Lower leg skin (tissue), 4 donors: ENCODE results near the gene PARPBP. TPM values are rescaled to one million over a fixed set of nuclear protein-coding genes. Genes with fewer than 3 reads are reported as not detected.

Source experiments
- DNase-seq, 2 donors: peaks; one replicate each; pipeline ENCODE4 v3.0.0-alpha.2; 2019; ENCODE audit warnings: low spot score in 2 of 2
- H3K4me3 ChIP-seq: fragments of 200-600 bp; sonication (generic); 2 replicates; pipeline ENCODE4 v1.5.1; 2017; ENCODE audit warnings: mild to moderate bottlenecking, low read depth; ENCODE audit not compliant: poor library complexity, severe bottlenecking
- POLR2A ChIP-seq, 2 donors: fragments of 450-650 bp; IDR thresholded peaks; one replicate each; pipeline ENCODE4 v1.6.1; 2016 to 2017; ENCODE audit warnings: antibody characterized with exemption in 2 of 2, mild to moderate bottlenecking in 1 of 2, moderate library complexity in 1 of 2
- WGBS, 2 donors: methylation state at CpG; one replicate each; pipeline ENCODE4 v1.1.5; 2018; 5-methylcytosine and 5-hydroxymethylcytosine counted together
- intact Hi-C: fragments of 100-400 bp; cut with DNase I; formaldehyde crosslinking; loops from one replicate; pipeline ENCODE4 v1.15.0; 2023; ENCODE audit warnings: low total_unique reads
- total RNA-seq, 4 donors: library from RNA; depleted of rRNA; stranded (reverse); fragments of >200 nt; gene quantifications; one replicate each; pipeline ENCODE4 v1.1.0, GENCODE V29; 2016
- TF ChIP-seq, protein P1 (sequence below), 3 donors: fragments of 450-650 bp; IDR thresholded peaks; one replicate each; pipeline ENCODE4 v1.5.1; 2016; ENCODE audit warnings: antibody characterized with exemption in 3 of 3, mild to moderate bottlenecking in 3 of 3, moderate library complexity in 2 of 3

Gene PARPBP
- total RNA-seq, 4 donors from 2014 or later = 1.2 to 2.0 (median 1.6) TPM

DNA sequence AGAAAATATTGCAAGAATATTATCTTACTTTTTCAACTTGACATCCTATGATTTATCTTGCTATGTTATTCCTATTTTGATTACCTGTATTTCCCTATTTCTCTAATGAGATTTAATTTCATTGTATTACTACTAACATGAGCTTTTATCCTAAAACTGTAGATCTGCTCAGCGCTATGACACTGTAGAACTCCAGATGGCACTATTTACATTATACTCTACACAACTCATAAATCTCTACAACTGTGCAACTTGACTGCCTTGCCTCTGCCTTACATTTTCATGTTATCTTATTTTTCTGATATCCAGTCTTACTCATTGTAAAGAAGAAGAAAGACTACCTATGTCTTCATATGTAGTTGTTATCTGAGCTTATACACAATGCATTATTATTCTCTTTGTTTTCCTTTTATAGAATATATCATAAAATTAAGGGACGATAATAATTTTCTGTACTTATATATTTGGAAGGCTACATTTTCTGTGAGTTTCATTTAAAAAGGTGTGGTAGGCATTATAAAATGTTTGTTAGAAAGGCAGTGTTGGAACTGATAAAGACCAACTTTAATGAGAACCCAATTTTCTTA, 24.2 kb upstream of the PARPBP start:
- H3K4me3 ChIP-seq = no peak overlapping the region
- TF ChIP-seq POLR2A (IDR thresholded peaks at IDR 0.05) = no peak
- TF ChIP-seq, protein P1, sequence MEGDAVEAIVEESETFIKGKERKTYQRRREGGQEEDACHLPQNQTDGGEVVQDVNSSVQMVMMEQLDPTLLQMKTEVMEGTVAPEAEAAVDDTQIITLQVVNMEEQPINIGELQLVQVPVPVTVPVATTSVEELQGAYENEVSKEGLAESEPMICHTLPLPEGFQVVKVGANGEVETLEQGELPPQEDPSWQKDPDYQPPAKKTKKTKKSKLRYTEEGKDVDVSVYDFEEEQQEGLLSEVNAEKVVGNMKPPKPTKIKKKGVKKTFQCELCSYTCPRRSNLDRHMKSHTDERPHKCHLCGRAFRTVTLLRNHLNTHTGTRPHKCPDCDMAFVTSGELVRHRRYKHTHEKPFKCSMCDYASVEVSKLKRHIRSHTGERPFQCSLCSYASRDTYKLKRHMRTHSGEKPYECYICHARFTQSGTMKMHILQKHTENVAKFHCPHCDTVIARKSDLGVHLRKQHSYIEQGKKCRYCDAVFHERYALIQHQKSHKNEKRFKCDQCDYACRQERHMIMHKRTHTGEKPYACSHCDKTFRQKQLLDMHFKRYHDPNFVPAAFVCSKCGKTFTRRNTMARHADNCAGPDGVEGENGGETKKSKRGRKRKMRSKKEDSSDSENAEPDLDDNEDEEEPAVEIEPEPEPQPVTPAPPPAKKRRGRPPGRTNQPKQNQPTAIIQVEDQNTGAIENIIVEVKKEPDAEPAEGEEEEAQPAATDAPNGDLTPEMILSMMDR (IDR thresholded peaks at IDR 0.05) = no peak
- no peak for DNase-seq
- intact Hi-C loops = no loop called here
- 81% methylated on average over 2 of the region's 2 CpGs for WGBS, 2 donors

DNA sequence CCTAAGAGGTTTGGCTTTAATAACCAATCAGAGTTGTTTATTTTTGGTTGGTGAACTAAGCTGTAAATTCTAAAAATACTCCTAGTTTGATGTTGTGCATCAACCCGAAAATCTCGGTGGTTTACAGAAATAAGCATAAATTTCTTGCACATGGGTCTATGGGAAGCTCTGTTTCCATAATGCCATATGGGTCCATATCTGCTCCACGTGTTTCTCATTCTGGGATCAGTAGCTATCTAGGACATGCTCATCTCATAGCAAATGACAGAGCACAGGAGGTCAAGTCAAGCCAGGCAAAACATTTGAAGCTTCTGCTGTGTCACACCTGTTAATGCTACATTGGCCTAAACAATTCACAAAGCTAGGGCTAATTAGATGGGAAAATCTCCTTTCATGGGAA, 23.1 kb upstream of the PARPBP start:
- TF ChIP-seq POLR2A (IDR thresholded peaks at IDR 0.05) = no peak
- TF ChIP-seq, protein P1 (IDR thresholded peaks at IDR 0.05) = no peak
- no peak overlapping the region for H3K4me3 ChIP-seq
- intact Hi-C loops = no loop called here
- 82 to 92% methylated on average over 3 of the region's 3 CpGs for WGBS, 2 donors
- no peak for DNase-seq

DNA sequence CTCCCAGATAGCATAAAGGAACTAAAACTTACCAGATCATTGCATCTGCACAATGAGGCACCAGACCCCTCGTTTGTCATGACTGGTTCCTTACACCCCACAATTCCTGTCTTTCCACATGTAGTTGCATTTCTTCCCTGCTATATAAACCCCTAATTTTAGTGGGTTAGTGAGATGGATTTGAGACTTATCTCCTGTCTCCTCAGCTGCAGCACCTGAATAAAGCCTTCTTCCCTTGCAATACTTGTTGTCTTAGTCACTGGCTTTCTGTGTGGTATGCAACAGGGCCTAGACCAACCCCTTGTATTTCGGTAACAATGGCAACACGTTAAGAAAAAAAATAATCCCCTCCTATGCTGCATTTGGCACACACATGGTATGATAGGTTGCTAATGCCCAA, 13.1 kb upstream of the PARPBP start:
- no peak overlapping the region for H3K4me3 ChIP-seq
- 91 to 97% methylated on average over 3 of the region's 3 CpGs for WGBS, 2 donors
- TF ChIP-seq POLR2A (IDR thresholded peaks at IDR 0.05) = no peak
- TF ChIP-seq, protein P1 (IDR thresholded peaks at IDR 0.05) = no peak
- intact Hi-C loops = no loop called here
- DNase-seq = no peak

DNA sequence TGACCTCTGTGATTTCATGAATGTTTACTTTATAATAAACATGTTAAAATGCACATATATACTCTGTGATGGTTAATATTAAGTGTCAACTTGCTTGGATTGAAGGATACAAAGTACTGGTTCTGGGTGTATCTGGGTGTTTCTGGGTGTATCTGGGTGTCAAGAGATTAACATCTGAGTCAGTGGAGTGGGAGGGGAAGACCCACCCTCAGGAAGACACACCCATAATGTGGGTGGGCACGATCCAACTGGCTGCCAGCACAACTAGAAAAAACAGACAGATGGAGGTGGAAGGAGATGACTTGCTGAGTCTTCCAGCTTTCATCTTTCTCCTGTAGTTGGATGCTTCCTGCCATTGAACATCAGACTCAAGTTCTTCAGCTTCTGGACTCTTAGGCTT, 12.0 kb upstream of the PARPBP start:
- intact Hi-C loops = no loop called here
- TF ChIP-seq, protein P1 (IDR thresholded peaks at IDR 0.05) = no peak
- no peak for TF ChIP-seq POLR2A (IDR thresholded peaks at IDR 0.05)
- 35 to 62% methylated on average over 1 of the region's 1 CpG for whole genome bisulfite sequencing, 2 donors
- DNase-seq = no peak
- H3K4me3 ChIP-seq = no peak overlapping the region

DNA sequence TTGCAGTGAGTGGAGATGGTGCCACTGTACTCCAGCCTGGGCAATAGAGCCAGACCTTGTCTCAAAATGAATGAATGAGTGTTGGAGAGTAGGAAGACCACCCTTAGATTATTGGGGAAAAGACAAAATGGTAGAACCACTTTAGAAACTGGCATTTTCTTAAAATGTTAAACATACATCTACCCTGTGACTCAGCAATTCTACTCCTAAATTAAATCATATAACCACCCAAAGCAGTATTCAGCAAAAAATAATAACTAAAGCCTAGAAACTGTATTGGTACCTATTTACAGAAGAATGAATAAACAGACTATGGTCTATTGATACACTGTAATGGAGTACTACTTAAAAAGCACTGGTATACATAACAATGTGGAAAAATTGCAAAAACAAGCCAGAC, 9.2 kb upstream of the PARPBP start:
- no peak for TF ChIP-seq POLR2A (IDR thresholded peaks at IDR 0.05)
- TF ChIP-seq, protein P1 (IDR thresholded peaks at IDR 0.05) = no peak
- no peak overlapping the region for H3K4me3 ChIP-seq
- no peak for DNase-seq
- intact Hi-C loops = no loop called here

DNA sequence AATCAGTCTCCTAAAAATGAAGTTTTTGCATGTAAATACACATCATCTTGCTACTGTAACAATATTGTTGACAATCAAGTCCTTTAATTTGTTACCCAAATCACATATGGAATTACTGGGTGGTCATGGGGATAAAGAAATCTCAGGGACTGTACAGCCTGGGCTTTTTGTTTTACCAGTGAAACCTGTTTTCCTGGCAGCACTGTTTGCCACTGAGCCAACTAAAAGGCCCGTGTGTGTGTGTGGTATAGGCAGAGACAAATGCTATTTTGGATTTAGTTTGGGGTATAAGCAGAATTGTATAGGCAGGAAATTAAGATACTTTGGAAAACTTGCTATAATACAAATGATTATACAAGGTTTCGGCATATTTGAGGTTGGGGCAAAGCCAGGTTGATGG, 5.8 kb upstream of the PARPBP start:
- intact Hi-C loops = no loop called here
- no peak overlapping the region for H3K4me3 ChIP-seq
- TF ChIP-seq, protein P1 (IDR thresholded peaks at IDR 0.05) = no peak
- TF ChIP-seq POLR2A (IDR thresholded peaks at IDR 0.05) = no peak
- WGBS, 2 donors = 62 to 71% methylated on average over 2 of the region's 2 CpGs
- no peak for DNase-seq
